K562 (cell line): ENCODE data around the gene GSG1. TPM values are rescaled to one million over a fixed set of nuclear protein-coding genes. Genes with fewer than 3 reads are reported as not detected.

Source experiments
- ATAC-seq: fragments of 200-7000 bp; cut with Tn5 transposase; 3 replicates; pipeline ENCODE4 v1.9.1; 2020; ENCODE audit warnings: moderate library complexity
- BruUV-seq: library from RNA; stranded (reverse); fragments of 400-500 nt; replicated peaks from 2 replicates; lab custom pipeline; 2021; lab: Mats Ljungman, UMichigan
- CTCF ChIA-PET: fragments of 300-600 bp; formaldehyde crosslinking; extraction: SDS; loops from one replicate; lab custom pipeline; 2021; ENCODE audit warnings: low intra/inter-chr PET ratio; lab: Yijun Ruan, JAX
- POLR2A ChIA-PET: fragments of 300-600, 350-650 bp; sonication (Branson Sonifier 250); formaldehyde crosslinking; extraction: SDS; loops from one replicate; lab custom pipeline; 2021; ENCODE audit warnings: antibody characterized with exemption, inconsistent platforms; lab: Yijun Ruan, JAX
- DNase-seq, 4 experiments: peaks; one replicate each; pipeline versions ENCODE4 v3.0.0 to v3.0.0-alpha.2; 2011 to 2018; ENCODE audit warnings: low spot score in 3 of 4, mixed read lengths in 3 of 4; ENCODE audit errors: extremely low read depth in 1 of 4
- FAIRE-seq: peaks from 2 replicates; lab custom pipeline; 2011; peaks lifted over from hg19 to GRCh38; lab: Jason Lieb, UNC
- H2AFZ ChIP-seq: 2 replicates; pipeline ENCODE4 v1.6.0; 2011; ENCODE audit warnings: low read depth, low read length, control low read depth, inconsistent platforms
- H3K27ac ChIP-seq: fragments of 200-600 bp; 3 replicates; pipeline ENCODE4 v1.8.0; 2011; ENCODE audit warnings: low read depth, mild to moderate bottlenecking, control low read depth, inconsistent platforms, low read length, moderate library complexity, mixed read lengths; ENCODE audit errors: extremely low read depth
- H3K27me3 ChIP-seq, 2 experiments: fragments of 300-600 bp in 1 of 2; 2 replicates in 1 of 2; 3 replicates in 1 of 2; pipeline versions ENCODE4 v1.6.0 to v1.8.0; 2011; ENCODE audit warnings: inconsistent platforms in 2 of 2, low read length in 2 of 2, mild to moderate bottlenecking in 1 of 2, mixed read lengths in 1 of 2, moderate library complexity in 1 of 2; ENCODE audit not compliant: control insufficient read depth in 2 of 2, insufficient read depth in 2 of 2
- H3K36me3 ChIP-seq: fragments of 300-600 bp; 3 replicates; pipeline ENCODE4 v1.8.0; 2011; ENCODE audit warnings: mild to moderate bottlenecking, low read length, inconsistent platforms; ENCODE audit not compliant: control insufficient read depth, insufficient read depth
- H3K4me1 ChIP-seq, 2 experiments: fragments of 200-600 bp in 1 of 2; replicated peaks in 1 of 2; 2 replicates in 1 of 2; 3 replicates in 1 of 2; pipeline versions ENCODE4 v1.5.1 to v1.8.0; 2011; ENCODE audit warnings: inconsistent platforms in 2 of 2, low read length in 2 of 2, mild to moderate bottlenecking in 1 of 2, mixed read lengths in 1 of 2, moderate library complexity in 1 of 2; ENCODE audit not compliant: control insufficient read depth in 2 of 2, insufficient read depth in 2 of 2
- H3K4me2 ChIP-seq: 2 replicates; pipeline ENCODE4 v1.6.1; 2011; ENCODE audit warnings: low read length, control low read depth, inconsistent platforms, mixed read lengths; ENCODE audit not compliant: insufficient read depth
- H3K4me3 ChIP-seq: fragments of 200-600 bp; sonication (generic), shearing (Covaris generic); 2 replicates; pipeline ENCODE4 v1.5.1; 2016; ENCODE audit warnings: control low read depth, inconsistent platforms
- H3K79me2 ChIP-seq: fragments of 200-600 bp; 3 replicates; pipeline ENCODE4 v1.8.0; 2011; ENCODE audit warnings: low read length, inconsistent platforms; ENCODE audit not compliant: control insufficient read depth, insufficient read depth
- H3K9ac ChIP-seq, 2 experiments: 2 replicates each; pipeline versions ENCODE4 v1.6.0 to v1.6.1; 2011; ENCODE audit warnings: low read depth in 2 of 2, low read length in 2 of 2, control low read depth in 1 of 2, inconsistent platforms in 1 of 2, mild to moderate bottlenecking in 1 of 2, mixed read lengths in 1 of 2; ENCODE audit not compliant: insufficient read depth in 1 of 2
- H3K9me1 ChIP-seq: one replicate; pipeline ENCODE4 v1.6.0; 2011; ENCODE audit warnings: inconsistent platforms, mild to moderate bottlenecking, low read length, moderate library complexity; ENCODE audit not compliant: control insufficient read depth, insufficient read depth
- H3K9me3 ChIP-seq: replicated peaks from 2 replicates; pipeline ENCODE4 v1.5.1; 2011; ENCODE audit warnings: low read depth, low read length, inconsistent platforms; ENCODE audit not compliant: control insufficient read depth, insufficient read depth
- H4K20me1 ChIP-seq: replicated peaks from 2 replicates; pipeline ENCODE4 v1.6.1; 2011; ENCODE audit warnings: low read length, inconsistent platforms, mixed read lengths; ENCODE audit not compliant: control insufficient read depth, insufficient read depth
- MEIS2 ChIP-seq: fragments of 450-650 bp; IDR thresholded peaks from 2 replicates; pipeline ENCODE4 v1.6.1; 2014; ENCODE audit warnings: mild to moderate bottlenecking; ENCODE audit not compliant: partially characterized antibody
- WGBS: fragments of 100-300 bp; shearing (Covaris generic); methylation state at CpG from one replicate; pipeline ENCODE4 v1.1.6; 2016; ENCODE audit warnings: low coverage, mixed read lengths; ENCODE audit not compliant: insufficient coverage; ENCODE audit errors: missing lambda C conversion rate; 5-methylcytosine and 5-hydroxymethylcytosine counted together
- in situ Hi-C: fragments of 300-500 bp; cut with MboI; formaldehyde crosslinking; loops from 4 replicates; pipeline ENCODE4 v1.15.0; 2018; ENCODE audit warnings: inconsistent platforms, mixed read lengths
- intact Hi-C: fragments of 100-400 bp; cut with micrococcal nuclease; formaldehyde crosslinking; loops from 2 replicates; pipeline ENCODE4 v1.14.2; 2022
- polyA plus RNA-seq, 8 experiments: library from polyadenylated mRNA; depleted of rRNA in 4 of 8; stranded (reverse) in 5 of 8; unstranded in 3 of 8; fragments of >200 nt; fragmentation: Nextera tagmentation in 2 of 8; fragmentation: Illumina TruSeq in 1 of 8; extraction: Ambion mirVana in 2 of 8; extraction: Trizol in 1 of 8; gene quantifications; 2 replicates each; pipeline versions ENCODE4 v1.2.1 to v1.2.3, GENCODE V29; 2011 to 2014; ENCODE audit warnings: inconsistent platforms in 1 of 8, missing spikeins in 1 of 8
- total RNA-seq, 7 experiments: library from RNA; depleted of rRNA in 6 of 7; stranded (reverse); fragments of >200 nt in 6 of 7; fragmentation: Illumina TruSeq in 2 of 7; extraction: Trizol in 2 of 7; gene quantifications; 2 replicates each; pipeline versions ENCODE4 v1.2.1 to v1.2.3, GENCODE V29; 2011 to 2021; ENCODE audit warnings: low replicate concordance in 1 of 7
- TF ChIP-seq, protein P1 (sequence below), 2 experiments: IDR thresholded peaks in 1 of 2; conservative IDR thresholded peaks in 1 of 2; 2 replicates each; pipeline ENCODE4 v1.6.1; 2016; ENCODE audit warnings: low read depth in 2 of 2, mild to moderate bottlenecking in 1 of 2, missing compliant biosample characterization in 1 of 2, missing genetic modification characterization in 1 of 2, moderate library complexity in 1 of 2
- TF ChIP-seq, protein P2 (sequence below): fragments of 450-650 bp; conservative IDR thresholded peaks from 2 replicates; pipeline ENCODE4 v1.6.1; 2016; ENCODE audit warnings: missing genetic modification characterization, low read depth, mild to moderate bottlenecking, control low read depth, missing compliant biosample characterization

GSG1 gene
- total and polyA plus RNA-seq, 9 of the 15 experiments (the other 6 are each of a cell fraction or from before 2014, with no cell fraction given), result not detected

- no TSS peak for BruUV-seq
- no peak overlapping the region for H3K27ac ChIP-seq
These were observed 9.6 kb downstream of the GSG1 start for GRCh38 chr12:13093848-13094220.

More at GRCh38 chr12:13093848-13094220, 9.6 kb downstream of the GSG1 start:
- in situ Hi-C loops (no loop called here), intact Hi-C loops (loop anchor here (10.0 kb wide), 1 partner anchor 179 kb away; no protein-coding TSS in a partner anchor)
- no peaks in the 10 kb centered on the region for H3K36me3 ChIP-seq
- TF ChIP-seq, protein P1, sequence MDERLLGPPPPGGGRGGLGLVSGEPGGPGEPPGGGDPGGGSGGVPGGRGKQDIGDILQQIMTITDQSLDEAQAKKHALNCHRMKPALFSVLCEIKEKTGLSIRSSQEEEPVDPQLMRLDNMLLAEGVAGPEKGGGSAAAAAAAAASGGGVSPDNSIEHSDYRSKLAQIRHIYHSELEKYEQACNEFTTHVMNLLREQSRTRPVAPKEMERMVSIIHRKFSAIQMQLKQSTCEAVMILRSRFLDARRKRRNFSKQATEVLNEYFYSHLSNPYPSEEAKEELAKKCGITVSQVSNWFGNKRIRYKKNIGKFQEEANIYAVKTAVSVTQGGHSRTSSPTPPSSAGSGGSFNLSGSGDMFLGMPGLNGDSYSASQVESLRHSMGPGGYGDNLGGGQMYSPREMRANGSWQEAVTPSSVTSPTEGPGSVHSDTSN (CRISPR knock-in tag; IDR thresholded peaks at IDR 0.05; ENCODE audit: low read depth), result no peak
- TF ChIP-seq, protein P1 (tag; conservative IDR thresholded peaks at IDR 0.05; ENCODE audit: low read depth), result peak; percentile 75
- TF ChIP-seq, protein P2, sequence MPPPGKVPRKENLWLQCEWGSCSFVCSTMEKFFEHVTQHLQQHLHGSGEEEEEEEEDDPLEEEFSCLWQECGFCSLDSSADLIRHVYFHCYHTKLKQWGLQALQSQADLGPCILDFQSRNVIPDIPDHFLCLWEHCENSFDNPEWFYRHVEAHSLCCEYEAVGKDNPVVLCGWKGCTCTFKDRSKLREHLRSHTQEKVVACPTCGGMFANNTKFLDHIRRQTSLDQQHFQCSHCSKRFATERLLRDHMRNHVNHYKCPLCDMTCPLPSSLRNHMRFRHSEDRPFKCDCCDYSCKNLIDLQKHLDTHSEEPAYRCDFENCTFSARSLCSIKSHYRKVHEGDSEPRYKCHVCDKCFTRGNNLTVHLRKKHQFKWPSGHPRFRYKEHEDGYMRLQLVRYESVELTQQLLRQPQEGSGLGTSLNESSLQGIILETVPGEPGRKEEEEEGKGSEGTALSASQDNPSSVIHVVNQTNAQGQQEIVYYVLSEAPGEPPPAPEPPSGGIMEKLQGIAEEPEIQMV (tag), result no peak
- TF ChIP-seq MEIS2, result peak; percentile 85
- H3K4me2 ChIP-seq, result no peak overlapping the region
- FAIRE-seq (no peak), ATAC-seq (no peak), DNase-seq (no peak)
- ChIA-PET CTCF (no interaction called here), POLR2A (no interaction called here)
- H3K27me3 ChIP-seq, result peaks cover 8 to 43% of the 10 kb centered on the region in 2 experiments; a peak in 3 of 5 replicates
- H3K79me2 ChIP-seq, result no peaks in the 10 kb centered on the region
- no peaks in the 10 kb centered on the region for H3K9me1 ChIP-seq
- H3K4me1 ChIP-seq, result no peaks in the 10 kb centered on the region; a peak in 1 of 5 replicates
- H3K4me3 ChIP-seq, result no peak overlapping the region
- H2AFZ ChIP-seq, result no peak overlapping the region
- WGBS, result 0% methylated on average over 2 of the region's 2 CpGs
- no peak overlapping the region; a peak in 1 of 4 replicates for H3K9ac ChIP-seq
- no peaks in the 10 kb centered on the region for H4K20me1 ChIP-seq
- no peaks in the 10 kb centered on the region for H3K9me3 ChIP-seq
